Measurements from ENCODE around the gene ASCC3.
A peak's percentile ranks its signal among the peaks of the same experiment; 100 is the strongest.
"Not testable (repeated sequence)": the region's sequence is repeated elsewhere in the genome, so short reads cannot be mapped to it uniquely, and the experiment has no call there.

ASCC3 gene

DNA sequence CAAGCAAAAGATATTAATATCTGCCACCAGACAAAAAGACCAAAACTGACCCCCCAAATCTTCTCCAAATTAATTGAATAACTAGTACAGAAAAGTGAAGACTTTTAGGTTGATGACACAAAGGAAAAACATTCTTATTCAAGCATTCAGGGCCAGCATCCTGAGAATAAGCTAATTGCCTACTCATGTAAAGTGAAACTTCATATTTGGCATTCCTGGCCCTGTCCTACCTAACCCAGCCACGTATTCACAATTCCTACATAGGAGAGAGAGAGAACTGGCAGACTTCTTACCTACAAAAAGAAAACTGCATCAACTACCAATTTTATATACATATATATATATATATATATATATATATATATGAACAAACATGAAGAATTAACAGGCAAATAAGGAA, 4.9 kb upstream of the ASCC3 start:
- no peak for DNase-seq

DNA sequence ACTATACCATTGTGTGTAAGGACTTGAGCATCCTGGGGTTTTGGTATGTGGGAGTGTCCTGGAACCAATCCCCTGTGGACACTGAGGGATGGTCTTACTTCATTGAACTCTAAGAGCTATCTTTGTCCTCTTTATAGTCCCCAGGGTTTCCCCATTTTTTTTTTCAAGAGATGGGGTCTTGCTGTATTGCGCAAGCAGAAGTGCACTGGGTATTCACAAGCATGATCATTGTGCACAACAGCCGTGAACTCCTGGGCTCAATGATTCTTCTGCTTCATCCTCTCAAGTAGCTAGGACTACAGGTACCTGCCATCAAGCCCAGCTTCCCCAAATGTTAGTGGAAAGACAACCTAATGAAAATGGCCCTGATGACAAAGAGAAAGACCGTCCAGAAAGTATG, 2.2 kb upstream of the ASCC3 start:
- no peak for DNase-seq

DNA sequence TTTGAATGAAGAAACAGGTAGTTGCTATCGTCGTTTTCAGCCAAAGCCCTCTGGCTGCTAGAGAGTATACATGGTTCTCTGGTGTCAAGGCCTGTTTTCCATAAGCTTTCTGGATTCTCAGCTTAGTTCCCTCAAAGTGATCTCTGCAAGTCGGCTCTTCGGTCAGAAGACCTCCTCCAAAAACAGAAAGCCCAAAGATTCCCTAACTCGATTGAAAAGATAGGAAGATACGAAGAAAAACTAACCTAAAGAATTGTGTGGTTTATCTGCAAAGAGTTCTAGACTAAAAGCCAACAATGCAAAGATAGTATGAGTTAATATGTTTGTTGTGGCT, 545 bp upstream of the ASCC3 start:
- peak; percentile 2 for DNase-seq

DNA sequence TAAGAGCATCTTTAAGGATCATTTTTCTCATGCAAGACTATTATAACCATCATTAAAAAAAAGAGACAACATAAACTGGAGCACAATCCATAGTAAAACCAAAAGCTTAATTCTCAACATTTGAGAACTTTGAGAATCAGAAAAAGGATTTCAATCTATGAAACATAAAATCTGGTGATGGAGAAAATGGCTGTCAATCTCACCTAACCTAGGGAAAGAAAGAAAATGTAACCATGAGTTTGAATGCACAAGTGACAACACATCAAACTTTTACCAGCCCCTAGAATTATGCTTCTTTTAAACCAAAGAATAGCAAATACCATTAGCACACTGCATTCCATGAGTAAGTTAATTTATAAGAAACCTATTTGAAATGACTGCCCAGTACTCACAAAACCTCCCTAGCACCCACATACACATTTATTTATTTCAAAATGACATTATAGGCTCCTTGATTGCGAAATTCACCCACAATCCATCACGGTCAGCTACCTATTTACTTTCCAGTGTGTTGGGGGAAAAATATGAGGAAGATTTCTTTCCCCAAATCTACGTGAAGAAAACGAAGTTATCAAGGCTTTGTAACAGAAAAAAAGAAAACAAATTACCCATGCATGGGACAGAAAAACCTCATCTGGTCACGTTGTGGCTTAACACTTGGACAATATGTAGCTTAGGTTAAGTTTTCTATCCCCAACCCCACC, 828 bp downstream of the ASCC3 start:
- DNase-seq: peak; percentile 33

DNA sequence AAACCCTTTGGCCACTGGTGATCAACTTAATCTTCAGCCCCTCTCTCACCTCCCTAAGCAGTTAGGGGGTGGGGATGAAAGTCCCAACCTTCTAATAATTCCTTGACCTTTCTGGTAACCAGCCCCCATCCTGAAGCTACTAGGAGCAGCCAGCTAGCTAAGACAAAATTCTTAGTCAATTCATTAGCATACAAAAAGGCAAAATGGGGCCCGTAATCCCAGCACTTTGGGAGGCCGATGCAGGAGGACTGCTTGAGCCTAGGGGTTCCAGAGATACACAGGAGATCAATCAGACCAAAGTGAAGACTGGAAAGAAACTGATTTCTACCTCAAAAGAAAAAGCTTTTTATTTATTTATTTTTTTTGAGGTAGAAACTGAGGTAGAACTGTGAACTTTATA, 1.8 kb downstream of the ASCC3 start:
- DNase-seq: no peak

DNA sequence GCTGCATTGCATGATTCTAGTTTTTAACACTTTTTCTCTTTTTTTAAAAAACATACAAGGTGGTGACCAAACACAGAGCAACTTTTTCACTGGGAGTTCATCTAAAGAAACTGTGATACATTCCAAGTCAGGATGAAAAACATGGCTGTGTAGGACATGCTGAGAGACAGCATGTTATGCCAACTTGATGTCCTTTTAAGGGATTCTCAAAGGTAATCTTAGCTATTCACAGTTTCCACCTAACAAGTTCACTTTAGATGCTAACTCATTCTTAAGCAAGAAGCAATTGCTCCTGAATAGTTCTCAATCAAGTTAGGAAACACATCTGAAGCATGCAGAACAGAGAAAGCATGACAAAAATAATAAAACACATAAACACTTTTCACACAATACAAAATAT, 3.3 kb downstream of the ASCC3 start:
- no peak for DNase-seq

DNA sequence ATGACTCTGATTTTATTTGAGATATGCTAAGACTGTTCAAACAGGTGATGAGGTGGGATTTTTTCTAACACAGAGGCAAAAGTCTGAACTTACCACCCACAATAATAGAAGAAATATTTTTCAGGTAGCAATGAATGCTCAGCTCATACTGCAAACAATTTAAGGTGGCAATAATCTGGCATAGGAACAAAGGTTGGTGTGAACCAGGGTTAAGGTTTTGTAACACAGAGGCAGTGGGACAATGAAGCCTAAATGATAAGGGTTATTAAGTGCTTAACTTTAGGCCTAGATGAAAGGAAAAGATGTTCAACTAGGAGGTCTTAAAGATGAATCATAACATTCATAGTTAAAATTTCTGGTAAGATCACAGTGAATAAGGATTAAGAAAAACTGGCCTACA, 4.9 kb downstream of the ASCC3 start:
- no peak for DNase-seq

DNA sequence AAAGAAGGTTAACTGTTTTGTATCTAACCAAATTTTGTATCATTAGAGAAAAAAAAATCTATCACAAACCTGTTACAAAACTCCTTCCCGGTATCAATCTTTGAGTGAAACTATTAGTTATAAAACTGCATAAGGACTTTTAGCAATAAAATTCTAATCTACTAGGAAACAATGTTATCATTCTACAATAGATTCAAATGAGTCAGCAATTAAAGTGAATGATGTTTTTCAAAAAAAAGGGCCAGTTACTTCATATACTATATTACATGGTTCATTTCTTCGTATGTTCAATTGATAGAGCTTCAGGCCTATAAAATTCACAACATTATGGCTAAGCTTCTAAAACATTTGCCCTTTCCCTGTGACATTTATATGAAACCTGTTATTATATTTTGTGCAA, 15.6 kb downstream of the ASCC3 start:
- DNase-seq: no peak

DNA sequence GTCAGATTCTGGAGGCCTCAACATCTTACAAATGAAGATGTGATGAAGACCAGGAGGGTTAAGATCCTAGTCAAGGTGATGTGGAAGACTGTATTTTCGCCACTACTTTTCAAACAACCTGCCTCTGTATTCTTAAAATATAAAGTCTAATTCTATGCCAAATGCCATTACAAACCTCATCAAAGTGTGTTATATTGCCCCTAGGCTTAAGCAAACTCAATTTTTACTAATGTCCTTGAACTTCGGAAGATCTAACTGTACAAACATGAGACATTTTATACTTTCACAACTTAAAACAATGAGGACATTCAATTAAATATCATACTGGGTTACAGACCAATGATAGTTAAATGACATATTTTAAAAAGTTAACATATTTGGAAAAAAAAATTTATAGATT, 19.1 kb downstream of the ASCC3 start:
- DNase-seq: no peak

DNA sequence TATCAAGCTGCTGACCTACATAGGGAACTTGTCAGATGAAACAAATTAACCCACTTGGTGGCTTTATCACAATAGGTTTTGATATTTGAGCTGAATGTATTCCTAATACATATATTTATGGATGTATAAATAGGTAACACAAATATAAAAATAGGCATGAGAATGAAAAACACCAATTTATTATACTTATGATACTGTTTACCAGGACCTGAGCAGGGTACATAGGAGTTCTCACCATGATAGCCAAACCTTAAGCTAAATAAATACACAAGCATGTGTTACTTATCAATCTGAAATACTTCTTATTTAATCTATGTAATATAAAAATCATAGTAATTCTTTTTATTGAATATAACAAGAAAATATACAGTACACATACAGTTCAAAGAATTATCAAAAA, 25.0 kb downstream of the ASCC3 start:
- DNase-seq: no peak

DNA sequence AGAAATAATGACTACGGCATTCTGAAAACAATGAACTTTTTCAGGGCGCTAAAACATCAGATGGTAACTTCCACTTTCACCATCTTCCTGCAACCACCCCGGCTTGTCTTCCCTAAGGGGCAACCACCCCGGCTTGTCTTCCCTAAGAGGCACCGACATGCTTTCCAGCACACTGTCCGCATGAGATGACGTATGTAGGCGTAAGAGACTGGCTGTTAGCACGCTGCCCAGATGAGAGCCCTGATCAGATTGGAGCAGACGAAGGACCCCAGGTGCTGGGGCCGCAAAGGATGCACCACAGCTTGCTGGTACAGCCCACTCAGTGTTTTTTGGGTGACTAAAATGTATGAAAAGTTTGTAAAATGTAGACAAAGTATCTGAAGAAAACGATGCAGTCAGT, 29.3 kb downstream of the ASCC3 start:
- no peak for DNase-seq

DNA sequence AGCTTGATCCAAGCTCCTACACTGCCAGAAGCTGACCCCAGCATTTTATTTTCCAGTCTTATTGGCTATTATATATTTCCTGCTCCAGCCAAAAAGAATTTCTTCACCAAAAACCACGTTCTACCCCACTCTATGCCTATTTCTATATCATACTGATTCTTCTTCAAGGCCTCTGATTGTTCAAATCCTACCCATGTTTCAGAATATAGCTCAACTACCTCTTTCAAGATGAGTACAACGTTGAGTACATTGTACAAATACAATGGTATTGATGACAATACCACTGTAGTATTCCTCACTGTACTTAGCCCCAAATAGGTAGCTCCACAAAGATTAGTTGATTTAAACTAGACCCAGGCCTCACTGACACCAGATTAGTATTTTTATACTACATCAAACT, 31.0 kb downstream of the ASCC3 start:
- no peak for DNase-seq

DNA sequence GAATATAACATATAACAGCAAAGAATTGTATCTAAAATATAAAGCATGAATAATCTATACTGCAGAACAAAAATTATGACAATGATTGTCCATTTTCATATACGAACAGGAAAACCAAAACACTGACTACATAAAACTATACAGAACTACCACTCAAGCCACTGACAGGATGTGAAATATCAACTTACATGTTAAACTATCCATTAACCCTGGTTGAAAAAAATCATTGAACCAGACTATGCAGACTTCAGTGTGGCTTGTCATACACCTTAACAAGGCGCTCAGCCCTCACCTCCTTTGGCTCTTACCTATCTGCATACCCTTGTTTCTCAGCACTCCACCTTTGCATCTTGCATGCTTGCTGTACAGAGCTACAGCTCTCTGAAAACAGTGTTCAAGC, 34.9 kb downstream of the ASCC3 start:
- DNase-seq: no peak

DNA sequence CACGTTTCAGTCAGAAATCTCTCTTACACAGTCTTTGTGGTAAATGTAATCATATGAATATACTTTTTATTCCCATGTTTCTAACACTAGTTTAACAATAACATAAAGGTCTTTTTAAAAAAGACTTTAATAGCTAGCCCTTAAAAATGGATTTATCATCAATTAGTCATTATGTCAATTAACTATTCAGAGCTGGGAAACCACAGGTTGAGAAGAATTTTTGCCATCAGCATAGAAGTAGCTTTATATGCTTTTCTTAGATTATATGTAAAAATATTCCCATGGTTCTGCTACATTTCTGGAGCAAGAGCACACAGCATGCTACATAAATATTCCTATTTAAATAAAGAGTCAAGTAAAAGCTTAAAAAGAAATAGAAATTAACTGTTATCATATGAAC, 35.5 kb downstream of the ASCC3 start:
- no peak for DNase-seq

DNA sequence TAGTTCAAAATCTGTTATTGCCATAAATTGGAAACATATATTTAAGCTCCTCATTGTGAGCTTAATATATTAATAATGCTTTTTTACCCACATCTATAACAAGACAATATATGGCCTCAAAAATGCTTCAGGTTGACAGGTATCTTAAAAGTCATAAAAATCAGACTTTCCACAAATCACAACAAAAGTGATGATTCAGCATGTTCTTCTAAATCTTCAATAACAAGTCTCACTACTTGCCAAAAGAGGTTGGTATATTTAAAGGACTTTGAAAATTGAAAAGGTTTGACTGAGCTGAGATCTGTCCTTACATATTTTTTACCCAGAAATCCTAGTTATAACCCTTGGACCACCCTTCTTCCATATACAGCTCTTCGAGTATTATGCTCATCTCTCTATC, 41.7 kb downstream of the ASCC3 start:
- DNase-seq: no peak

DNA sequence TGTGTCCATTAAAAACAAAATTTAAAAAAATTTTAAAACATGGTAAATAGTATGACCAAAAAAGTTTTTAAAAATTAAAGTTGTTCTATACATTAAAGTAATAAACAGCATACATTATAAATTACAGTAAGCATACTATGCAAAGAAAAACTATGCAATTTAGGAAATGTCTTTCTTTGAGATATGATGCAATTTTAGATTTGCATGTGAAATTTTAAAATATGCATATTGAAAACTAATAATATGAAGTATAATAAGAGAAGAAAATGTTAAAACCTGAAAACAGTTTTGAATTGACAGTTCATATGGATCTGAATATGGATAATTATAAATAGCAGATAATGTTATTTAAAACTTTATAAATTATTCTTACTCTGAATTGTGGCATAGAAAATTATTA, 43.1 kb downstream of the ASCC3 start:
- no peak for DNase-seq

DNA sequence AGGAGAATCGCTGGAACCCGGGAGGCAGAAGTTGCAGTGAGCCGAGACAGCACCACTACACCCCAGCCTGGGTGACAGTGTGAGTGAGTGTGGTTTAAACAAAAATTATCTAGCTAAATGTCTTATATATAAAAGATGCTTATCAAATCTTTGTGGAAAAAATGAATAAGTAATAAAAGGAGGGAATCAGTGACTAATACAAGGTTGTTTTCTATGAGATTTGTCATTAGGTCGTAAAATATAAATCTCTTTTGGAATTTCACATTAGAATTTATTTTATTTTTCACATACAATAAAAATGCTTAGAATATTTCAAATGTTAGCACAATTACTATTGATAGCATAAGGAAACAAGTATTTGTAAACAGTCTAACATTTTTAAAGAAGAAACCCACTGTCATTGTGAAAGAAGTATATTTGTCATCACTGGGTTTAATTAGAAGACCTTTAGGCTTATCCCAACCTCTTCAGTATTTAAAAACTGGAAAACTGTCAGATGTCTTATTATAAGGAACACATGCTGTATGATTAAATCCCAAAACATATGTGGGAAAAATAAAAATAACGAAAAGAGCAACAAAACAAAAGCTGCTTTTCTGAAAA, 47.1 kb downstream of the ASCC3 start:
- no peak for DNase-seq

DNA sequence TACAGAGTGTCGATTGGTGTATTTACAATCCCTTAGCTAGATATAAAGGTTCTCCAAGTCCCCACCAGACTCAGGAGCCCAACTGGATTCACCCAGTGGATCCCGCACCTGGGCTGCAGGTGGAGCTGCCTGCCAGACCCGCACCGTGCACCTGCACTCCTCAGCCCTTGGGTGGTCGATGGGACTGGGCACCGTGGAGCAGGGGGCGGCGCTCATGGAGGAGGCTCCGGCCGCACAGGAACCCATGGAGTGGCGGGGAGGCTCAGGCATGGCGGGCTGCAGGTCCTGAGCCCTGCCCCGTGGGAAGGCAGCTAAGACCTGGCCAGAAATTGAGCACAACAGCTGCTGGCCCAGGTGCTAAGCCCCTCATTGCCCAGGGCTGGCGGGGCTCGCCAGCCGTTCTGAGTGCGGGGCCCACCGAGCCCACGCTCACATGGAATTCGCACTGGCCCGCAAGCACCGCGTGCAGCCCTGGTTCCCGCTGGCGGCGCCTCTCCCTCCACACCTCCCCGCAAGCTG, 52.0 kb downstream of the ASCC3 start:
- DNase-seq: not testable (repeated sequence)

DNA sequence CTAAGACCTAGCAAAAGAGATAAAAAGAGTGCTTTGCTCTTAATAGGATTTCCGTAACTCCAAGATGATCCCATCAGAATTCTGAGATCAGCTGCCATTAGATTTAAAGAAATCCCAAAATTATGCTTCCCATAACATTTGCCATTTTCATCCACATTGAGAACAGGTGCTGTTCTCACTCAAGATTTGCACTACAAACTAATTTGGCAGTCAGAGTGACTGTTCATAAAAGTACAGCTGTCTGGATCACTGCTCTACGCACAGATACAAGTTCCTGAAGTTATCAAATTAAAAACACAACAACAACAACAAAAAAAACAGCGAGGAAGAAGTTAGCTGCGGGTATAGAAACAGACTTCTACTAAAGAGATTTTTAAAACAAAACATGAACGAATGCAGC, 58.1 kb downstream of the ASCC3 start:
- DNase-seq: no peak

DNA sequence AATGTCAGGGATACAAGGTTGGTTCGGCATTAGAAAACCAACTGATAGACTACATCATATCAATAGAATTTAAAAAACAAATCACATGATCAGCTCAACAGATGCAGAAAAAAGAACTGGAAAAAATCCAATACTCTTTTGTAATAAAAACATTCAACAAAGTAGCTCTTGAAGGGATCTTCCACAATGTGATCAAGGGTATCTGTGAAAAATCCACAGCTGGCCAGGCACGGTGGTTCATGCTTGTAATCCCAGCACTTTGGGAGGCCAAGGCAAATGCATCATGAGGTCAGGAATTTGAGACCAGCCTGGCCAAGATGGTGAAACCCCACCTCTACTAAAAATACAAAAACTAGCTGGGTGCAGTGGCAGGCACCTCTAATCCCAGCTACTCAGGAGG, 63.1 kb downstream of the ASCC3 start:
- no peak for DNase-seq

DNA sequence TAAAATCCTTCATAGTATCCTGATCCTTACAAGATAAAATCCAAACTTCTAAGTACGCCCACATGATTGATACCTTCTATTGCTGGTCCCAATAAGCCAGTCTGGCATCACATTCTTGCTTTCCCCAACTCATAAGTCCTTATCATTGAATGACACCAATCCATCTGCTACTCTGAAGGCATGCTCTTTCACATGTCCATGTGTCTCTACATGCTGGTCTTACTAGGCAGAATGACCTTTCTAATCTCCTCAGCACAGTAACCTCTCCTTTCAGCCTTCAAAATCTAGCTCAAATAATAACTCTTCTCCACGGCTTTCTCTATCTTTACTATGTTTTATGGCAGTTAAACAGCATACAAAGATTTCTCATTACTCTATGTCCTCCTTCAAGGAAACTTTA, 71.1 kb downstream of the ASCC3 start:
- no peak for DNase-seq

DNA sequence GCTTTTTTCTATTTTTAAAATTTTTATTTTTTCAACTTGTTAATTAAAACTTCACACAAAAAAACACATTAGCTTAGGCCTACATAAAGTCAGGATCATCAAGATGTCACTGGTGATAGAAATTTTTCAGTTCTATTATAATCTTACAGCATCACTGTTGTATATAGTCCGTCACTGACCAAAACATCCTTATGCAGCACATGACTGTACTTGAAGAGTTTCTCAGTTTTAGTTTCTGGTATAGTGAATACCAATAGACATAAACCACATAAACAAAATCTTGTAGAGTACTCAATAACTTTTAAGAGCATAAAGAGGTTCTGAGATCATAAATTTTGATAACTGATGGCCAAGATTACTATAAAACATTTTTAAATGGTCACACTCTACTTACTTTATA, 71.8 kb downstream of the ASCC3 start:
- no peak for DNase-seq

DNA sequence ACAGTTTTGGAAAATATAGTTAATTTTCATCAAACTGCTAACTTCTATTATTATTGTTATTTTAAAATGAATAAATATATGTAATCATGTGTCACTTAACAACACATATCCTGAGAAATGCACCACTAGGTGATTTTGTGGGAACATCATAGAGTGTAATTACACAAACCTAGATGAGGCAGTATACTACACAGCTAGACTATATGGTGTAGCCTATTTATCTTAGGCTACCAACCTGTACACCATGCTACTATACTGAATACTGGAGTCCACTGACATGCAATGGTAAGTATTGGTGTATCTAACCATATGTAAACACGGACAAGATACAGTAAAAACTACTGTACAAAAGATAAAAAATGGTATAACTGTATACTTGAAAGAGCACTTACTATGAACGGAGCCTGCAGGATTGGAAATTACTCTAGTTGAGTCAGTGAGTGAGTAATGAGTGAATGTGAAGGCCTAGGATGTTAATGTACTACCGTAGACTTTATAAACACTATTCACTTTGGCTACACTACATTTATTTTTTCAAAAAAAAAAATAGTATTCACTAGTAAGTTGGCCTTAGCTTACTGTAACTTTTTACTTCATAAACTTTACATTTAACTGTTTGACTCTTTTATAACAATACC, 72.4 kb downstream of the ASCC3 start:
- no peak for DNase-seq

DNA sequence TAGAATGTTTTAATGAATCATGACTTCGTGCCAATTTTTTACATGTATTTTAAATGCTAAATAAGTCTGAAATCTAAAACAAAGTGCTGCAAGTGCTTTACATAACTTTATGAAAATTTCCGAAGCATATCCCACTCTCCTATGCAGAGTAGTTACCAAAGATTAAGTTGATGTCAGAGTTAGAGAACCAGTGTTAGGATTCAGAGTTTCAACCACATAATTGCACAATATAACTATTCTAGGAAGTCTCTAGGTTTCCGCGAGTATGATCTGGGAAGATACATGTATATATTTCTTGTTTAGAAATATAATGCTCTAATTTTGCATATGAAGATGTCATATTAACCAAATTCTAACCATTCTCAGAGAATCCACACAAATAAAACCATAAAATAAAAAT, 74.8 kb downstream of the ASCC3 start:
- DNase-seq: peak; percentile 57
